IPS-15b (cell line): ENCODE data around the gene HLTF.
A peak's percentile ranks its signal among the peaks of the same experiment; 100 is the strongest.
"Not testable (repeated sequence)": the region's sequence is repeated elsewhere in the genome, so short reads cannot be mapped to it uniquely, and the experiment has no call there.

Experiments used
- H3K27me3 ChIP-seq: one replicate; pipeline ENCODE4 v1.6.1; 2013; ENCODE audit warnings: low read length; ENCODE audit not compliant: control insufficient read depth, insufficient read depth
- H3K36me3 ChIP-seq: one replicate; pipeline ENCODE4 v1.6.1; 2013; ENCODE audit warnings: low read length; ENCODE audit not compliant: control insufficient read depth, insufficient read depth
- H3K4me1 ChIP-seq: one replicate; pipeline ENCODE4 v1.6.1; 2013; ENCODE audit warnings: mild to moderate bottlenecking, low read length; ENCODE audit not compliant: control insufficient read depth, insufficient read depth
- H3K4me3 ChIP-seq: one replicate; pipeline ENCODE4 v1.5.1; 2013; ENCODE audit warnings: low read depth, low read length
- H3K9ac ChIP-seq: one replicate; pipeline ENCODE4 v1.6.1; 2013; ENCODE audit warnings: low read depth, mild to moderate bottlenecking, low read length
- H3K9me3 ChIP-seq: one replicate; pipeline ENCODE4 v1.6.1; 2013; ENCODE audit warnings: mild to moderate bottlenecking, low read length; ENCODE audit not compliant: control insufficient read depth, insufficient read depth

HLTF gene

GRCh38 chr3:149115114-149115513 lies 28.8 kb upstream of the HLTF start:
- Histone ChIP-seq H3K36me3 (no peaks in the 10 kb centered on the region), H3K4me3 (no peak overlapping the region), H3K4me1 (no peaks in the 10 kb centered on the region), H3K27me3 (no peaks in the 10 kb centered on the region), H3K9ac (no peak overlapping the region), H3K9me3 (no peaks in the 10 kb centered on the region)

GRCh38 chr3:149114458-149114857 lies 28.1 kb upstream of the HLTF start:
- Histone ChIP-seq H3K4me3 (no peak overlapping the region), H3K4me1 (no peaks in the 10 kb centered on the region), H3K9ac (no peak overlapping the region), H3K36me3 (no peaks in the 10 kb centered on the region), H3K27me3 (no peaks in the 10 kb centered on the region), H3K9me3 (no peaks in the 10 kb centered on the region)

- no peaks in the 10 kb centered on the region for H3K4me1 ChIP-seq
- H3K27me3 ChIP-seq = no peaks in the 10 kb centered on the region
- H3K9me3 ChIP-seq = no peaks in the 10 kb centered on the region
- H3K9ac ChIP-seq = no peak overlapping the region
- H3K4me3 ChIP-seq = no peak overlapping the region
- no peaks in the 10 kb centered on the region for H3K36me3 ChIP-seq
These were observed 18.2 kb upstream of the HLTF start for GRCh38 chr3:149104484-149104883.

DNA sequence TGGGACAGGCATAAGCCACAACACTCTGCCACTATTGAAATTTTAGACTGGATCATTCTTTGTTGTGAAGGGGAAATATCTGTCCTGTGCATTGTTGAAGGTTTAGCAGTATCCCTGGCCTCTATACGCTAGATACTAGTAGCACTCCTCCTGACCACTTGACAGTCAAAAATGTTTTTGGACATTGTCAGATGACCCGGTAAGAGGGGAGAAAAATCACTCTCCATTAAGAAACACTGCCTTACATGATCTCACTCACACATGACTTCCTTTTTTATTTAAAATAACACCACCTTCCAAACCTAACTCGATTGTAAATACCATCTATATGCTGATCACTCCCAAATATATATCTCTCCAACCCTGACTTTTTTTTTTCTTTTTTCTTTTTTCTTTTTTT lies 15.3 kb upstream of the HLTF start:
- Histone ChIP-seq H3K9ac (no peak overlapping the region), H3K9me3 (no peaks in the 10 kb centered on the region), H3K4me3 (no peak overlapping the region), H3K4me1 (no peaks in the 10 kb centered on the region), H3K36me3 (no peaks in the 10 kb centered on the region), H3K27me3 (no peaks in the 10 kb centered on the region)

GRCh38 chr3:149101154-149101553 lies 14.8 kb upstream of the HLTF start:
- Histone ChIP-seq H3K9ac (no peak overlapping the region), H3K27me3 (no peaks in the 10 kb centered on the region), H3K9me3 (no peaks in the 10 kb centered on the region), H3K4me1 (no peaks in the 10 kb centered on the region), H3K4me3 (no peak overlapping the region), H3K36me3 (no peaks in the 10 kb centered on the region)

DNA sequence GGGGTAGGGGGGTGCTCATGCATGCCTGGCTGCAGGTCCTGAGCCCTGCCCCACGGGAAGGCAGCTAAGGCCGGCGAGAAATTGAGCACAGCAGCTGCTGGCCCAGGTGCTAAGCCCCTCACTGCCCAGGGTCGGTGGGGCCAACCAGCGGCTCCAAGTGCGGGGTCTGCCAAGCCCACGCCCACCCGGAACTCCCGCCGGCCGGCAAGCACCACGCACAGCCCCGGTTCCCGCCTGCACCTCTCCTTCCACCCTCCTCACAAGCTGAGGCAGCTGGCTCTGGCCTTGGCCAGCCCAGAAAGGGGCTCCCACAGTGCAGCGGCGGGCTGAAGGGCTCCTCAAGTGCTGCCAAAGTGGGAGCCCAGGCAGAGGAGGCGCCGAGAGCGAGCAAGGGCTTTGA lies 11.7 kb upstream of the HLTF start:
- not testable (repeated sequence) for H3K4me1 ChIP-seq, H3K4me3 ChIP-seq, H3K27me3 ChIP-seq, H3K9me3 ChIP-seq, H3K36me3 ChIP-seq, H3K9ac ChIP-seq

GRCh38 chr3:149095487-149095886 lies 9.2 kb upstream of the HLTF start:
- no peaks in the 10 kb centered on the region for H3K9me3 ChIP-seq
- H3K27me3 ChIP-seq = no peaks in the 10 kb centered on the region
- no peaks in the 10 kb centered on the region for H3K36me3 ChIP-seq
- no peak overlapping the region for H3K9ac ChIP-seq
- no peak overlapping the region for H3K4me3 ChIP-seq
- no peaks in the 10 kb centered on the region for H3K4me1 ChIP-seq

- Histone ChIP-seq H3K27me3 (peaks cover 4% of the 10 kb centered on the region), H3K9ac (no peak overlapping the region), H3K9me3 (peaks cover 1% of the 10 kb centered on the region), H3K4me1 (no peaks in the 10 kb centered on the region), H3K36me3 (no peaks in the 10 kb centered on the region), H3K4me3 (no peak overlapping the region)
These were observed 5.7 kb upstream of the HLTF start for GRCh38 chr3:149091983-149092382.

GRCh38 chr3:149090907-149091306 lies 4.6 kb upstream of the HLTF start:
- H3K4me1 ChIP-seq = no peaks in the 10 kb centered on the region
- peaks cover 4% of the 10 kb centered on the region for H3K9me3 ChIP-seq
- H3K9ac ChIP-seq = no peak overlapping the region
- H3K27me3 ChIP-seq = peaks cover 6% of the 10 kb centered on the region
- no peak overlapping the region for H3K4me3 ChIP-seq
- H3K36me3 ChIP-seq = no peaks in the 10 kb centered on the region

GRCh38 chr3:149090461-149090860 lies 4.1 kb upstream of the HLTF start:
- H3K4me3 ChIP-seq = no peak overlapping the region
- peaks cover 4% of the 10 kb centered on the region for H3K9me3 ChIP-seq
- H3K27me3 ChIP-seq = peaks cover 6% of the 10 kb centered on the region
- no peaks in the 10 kb centered on the region for H3K4me1 ChIP-seq
- H3K9ac ChIP-seq = no peak overlapping the region
- no peaks in the 10 kb centered on the region for H3K36me3 ChIP-seq

DNA sequence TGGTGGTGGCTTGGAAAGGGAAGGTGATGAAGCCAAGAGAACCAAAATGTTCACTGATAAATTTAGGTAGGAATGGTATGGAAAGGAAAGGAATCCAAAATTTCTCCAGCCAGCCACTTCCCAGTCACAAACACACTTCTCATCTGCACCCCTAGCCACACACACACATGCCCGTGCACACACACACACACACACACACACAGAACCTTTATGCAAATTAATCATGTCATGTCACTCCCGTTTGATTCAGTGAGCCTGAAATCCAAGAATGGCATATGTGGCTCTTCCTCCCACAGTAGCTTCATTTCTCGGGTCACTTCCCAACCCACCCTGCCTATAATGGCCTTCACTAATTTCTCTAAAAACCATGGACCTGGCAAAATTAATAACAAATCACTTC lies 3.1 kb upstream of the HLTF start:
- no peak overlapping the region for H3K4me3 ChIP-seq

DNA sequence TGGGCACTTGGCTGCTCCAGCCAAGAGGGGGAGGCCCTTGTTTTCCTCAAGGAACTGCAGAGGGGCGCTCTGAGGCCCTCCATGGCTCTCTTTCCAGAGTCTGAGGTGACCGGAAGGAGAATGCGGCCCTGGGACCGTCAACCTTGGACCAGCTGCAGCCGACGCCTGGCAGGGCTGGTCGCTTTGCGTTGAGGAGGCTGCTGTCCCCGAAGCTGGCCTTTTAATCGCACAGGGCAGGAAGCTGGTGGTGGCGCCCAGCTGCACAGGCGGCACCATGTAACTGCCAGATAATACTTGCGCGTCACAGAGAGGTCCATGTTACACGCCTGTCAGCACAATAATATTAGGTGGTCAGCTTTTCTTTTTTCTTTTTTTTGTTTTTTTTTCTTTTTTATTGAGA lies 875 bp upstream of the HLTF start:
- Histone ChIP-seq H3K4me1 (no peaks in the 10 kb centered on the region), H3K9me3 (peaks cover 4% of the 10 kb centered on the region), H3K9ac (no peak overlapping the region), H3K27me3 (peaks cover 6% of the 10 kb centered on the region), H3K36me3 (no peaks in the 10 kb centered on the region), H3K4me3 (no peak overlapping the region)

More for the DNA sequence above, 3.1 kb upstream of the HLTF start:
- peaks cover 4% of the 10 kb centered on the region for H3K9me3 ChIP-seq
- H3K4me1 ChIP-seq = no peaks in the 10 kb centered on the region
- H3K9ac ChIP-seq = no peak overlapping the region
- no peaks in the 10 kb centered on the region for H3K36me3 ChIP-seq
- peaks cover 6% of the 10 kb centered on the region for H3K27me3 ChIP-seq

- Histone ChIP-seq H3K9ac (peak overlapping the region; percentile 73), H3K4me3 (peak overlapping the region; percentile 79), H3K27me3 (peaks cover 6% of the 10 kb centered on the region), H3K36me3 (no peaks in the 10 kb centered on the region), H3K4me1 (no peaks in the 10 kb centered on the region), H3K9me3 (peaks cover 4% of the 10 kb centered on the region)
These were observed 503 bp downstream of the HLTF start for GRCh38 chr3:149085828-149086231.
